HG02623 (cell line): ENCODE data around the gene PPP1R1B.

Source experiments
- ATAC-seq: cut with Tn5 transposase; IDR thresholded peaks from one replicate; pipeline ENCODE4 v1.9.1; 2021; ENCODE audit warnings: moderate library complexity; ENCODE audit not compliant: unreplicated experiment

The PPP1R1B gene

DNA sequence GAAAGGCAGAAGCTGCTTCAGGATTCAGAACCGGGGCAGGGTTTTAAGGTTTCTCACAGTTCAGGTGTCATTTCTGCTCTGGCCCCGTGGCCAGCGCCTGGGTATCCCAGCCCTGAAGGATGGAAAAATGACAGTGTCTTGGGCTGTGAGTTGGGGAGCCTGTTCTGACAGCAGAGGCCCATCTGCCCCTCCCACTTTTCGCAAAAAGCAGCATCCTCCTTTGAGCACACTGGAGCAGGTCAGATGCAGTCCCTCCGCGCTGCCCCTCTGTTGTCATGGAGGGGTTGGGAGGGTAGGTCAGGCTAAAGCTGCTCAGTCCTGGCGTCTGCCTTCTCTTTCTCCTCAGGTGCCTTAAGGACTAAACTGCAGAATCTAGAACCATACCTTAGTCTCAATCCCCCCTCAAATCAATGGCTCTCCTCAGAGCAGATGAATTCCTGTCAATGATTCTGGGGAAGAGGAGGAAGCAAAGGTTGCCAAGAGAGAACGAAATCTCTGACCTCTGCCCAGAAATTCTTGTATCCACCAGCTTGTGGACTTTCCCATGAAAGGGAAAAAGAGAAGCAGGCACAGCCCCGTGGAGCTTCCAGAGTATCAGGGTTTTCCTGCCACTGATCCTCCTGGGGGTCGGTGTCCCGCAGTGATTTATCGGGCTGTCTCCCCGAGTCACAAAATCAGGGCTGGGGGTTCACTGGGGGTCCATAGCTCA is 26.3 kb upstream of the PPP1R1B start:
- ATAC-seq: no peak

- ATAC-seq: no peak
These were observed 25.7 kb upstream of the PPP1R1B start for GRCh38 chr17:39600997-39601597.

DNA sequence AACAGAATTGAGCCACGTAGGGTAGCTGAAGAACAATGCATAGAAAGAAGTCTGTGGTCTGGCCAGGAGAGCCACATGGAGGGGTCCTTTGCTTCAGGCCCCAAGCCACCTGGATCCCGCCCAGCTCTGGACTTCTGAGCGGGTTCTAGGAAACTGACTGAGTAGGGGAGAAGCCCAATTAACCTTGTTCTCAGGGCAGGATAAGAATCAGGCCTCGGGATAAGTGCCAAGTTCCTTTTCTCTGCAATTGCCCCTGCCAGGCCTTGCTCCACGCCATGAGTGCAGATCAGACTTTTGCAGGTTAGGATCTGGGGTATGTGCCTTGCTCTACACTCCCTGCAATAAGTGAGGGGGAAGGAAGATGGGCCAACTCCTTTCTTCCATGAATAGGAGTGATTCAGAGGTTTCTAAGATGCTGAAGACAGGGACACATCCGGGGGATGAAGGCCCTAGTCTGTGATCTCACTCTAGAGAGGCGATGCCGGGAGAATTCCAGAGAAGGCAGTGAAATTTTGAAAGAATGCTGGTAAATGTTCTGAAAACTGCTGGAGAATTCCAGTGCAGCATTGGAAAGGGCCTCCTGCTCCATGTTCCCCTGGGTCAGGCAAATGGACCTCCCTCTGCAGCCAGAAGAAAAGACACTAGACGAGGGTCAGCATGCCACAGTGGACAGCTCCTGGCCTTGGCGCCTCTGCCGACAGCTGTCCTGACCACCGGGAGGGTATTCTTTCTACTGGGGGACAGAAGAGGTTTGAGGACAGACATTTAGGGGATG is 24.8 kb upstream of the PPP1R1B start:
- ATAC-seq: no peak

- no peak for ATAC-seq
These were observed 24.0 kb upstream of the PPP1R1B start for GRCh38 chr17:39602533-39603303.

DNA sequence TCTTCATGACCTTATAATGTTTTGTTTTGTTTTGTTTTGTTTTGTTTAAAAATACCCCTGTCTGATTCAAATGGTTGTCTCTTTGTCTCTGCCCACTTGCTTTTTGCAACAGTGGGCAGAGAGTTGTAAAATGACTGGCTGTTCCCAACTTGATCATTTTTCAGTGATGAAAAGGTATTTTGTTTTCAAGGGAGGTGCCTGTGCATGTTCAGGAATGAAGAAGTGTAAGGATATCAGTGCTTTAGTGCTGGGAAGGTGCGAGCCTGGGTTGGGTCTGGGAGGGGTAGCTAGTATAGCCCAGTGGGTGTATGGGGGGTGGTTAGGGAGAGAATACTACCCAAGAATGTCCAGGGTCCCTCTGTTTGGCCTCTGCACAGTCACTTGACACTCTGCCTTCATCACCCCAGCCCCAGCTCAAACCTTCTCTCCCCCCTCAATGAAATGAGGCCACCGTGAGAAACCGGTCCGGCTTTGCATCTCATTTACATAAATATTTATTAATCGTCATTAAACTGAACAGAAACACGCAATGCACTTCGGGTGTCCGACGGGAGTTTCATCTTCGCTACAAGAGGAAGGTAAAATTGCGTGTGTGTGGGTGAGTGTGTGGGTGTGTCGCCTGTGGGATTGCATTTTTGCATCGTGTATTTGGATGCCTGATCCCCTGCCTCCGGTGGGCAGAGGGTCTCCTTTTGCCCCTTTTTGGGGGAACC is 23.3 kb upstream of the PPP1R1B start:
- no peak for ATAC-seq

GRCh38 chr17:39604911-39605491 is 21.8 kb upstream of the PPP1R1B start:
- no peak for ATAC-seq

GRCh38 chr17:39605492-39606433 is 21.0 kb upstream of the PPP1R1B start:
- ATAC-seq: no peak

DNA sequence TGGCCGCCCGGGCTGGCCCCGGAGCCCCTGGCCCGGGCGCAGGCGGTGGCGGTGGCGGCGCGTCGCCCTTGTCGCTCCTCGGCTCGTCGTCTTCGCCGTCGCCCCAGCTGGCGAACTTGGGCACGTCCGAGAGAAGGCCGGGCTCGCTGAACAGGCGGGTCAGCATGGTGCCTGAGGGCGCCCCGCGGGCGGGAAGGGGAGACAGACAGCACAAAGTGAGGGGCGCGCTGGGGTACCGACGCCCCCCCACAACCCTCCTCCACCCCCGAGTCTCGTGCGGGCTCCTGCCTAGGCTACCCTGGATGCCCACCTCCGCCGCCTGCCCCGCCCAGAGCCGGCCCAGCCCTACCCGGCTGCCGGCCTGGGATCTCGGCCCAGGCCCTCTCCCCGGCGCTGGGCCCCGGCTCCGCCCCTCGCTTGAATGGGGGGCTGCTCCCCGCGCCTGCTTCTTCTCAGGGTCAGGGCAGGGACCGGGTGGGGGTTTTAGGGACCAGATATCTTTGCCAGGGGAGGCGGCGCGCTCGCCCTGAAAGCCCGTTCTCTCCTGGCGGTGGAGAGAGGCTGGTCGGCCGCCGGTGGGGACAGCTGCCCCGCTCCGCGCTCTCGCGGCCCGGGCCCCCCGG is 20.2 kb upstream of the PPP1R1B start:
- ATAC-seq: no peak

DNA sequence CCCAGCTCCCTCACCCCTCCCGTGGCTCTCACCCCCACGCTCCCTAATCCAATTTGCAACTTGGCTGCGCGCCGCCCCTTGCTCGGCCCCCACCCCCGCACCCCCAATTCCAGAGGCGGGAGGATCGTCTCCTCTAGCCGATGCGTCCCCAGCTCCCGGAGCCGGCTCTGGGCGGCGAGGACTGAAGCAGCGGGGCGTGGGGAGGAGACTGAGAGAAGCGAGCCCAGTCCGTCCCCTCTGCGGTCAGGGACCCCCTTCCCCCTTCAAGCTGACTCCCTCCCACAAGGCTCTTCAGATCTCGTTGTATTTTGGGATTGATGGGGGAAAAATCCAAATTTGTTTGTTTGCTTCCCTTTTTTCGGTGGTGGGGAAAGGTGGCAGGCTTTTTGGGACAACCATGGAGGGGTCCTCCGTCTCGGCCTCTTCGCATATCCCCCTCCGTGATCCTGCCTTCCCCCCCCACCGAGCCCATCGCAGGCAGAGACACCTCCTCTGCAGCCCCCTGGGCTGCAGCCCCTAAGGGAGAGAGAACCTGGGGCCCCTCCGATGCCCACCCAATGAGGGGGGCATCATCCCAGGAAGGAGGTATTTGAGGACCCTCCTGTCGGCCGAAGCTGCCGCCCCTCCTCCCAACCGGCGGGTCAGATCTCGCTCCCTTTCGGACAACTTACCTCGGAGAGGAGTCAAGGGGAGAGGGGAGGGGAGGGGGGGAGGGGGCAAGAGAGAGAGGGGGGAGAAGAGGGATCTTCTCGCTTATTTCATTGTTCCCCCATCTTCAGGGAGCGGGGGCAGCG is 19.5 kb upstream of the PPP1R1B start:
- no peak for ATAC-seq

GRCh38 chr17:39607851-39608130 is 19.0 kb upstream of the PPP1R1B start, which contains the start of gene NEUROD2:
TSS of gene NEUROD2 (minus strand) at chr17:39607920. CDS start at chr17:39606599, 1,321 bp downstream.
- ATAC-seq: no peak

- ATAC-seq: no peak
These were observed 18.4 kb upstream of the PPP1R1B start for GRCh38 chr17:39608142-39608981.

- ATAC-seq: no peak
These were observed 17.2 kb upstream of the PPP1R1B start for GRCh38 chr17:39609416-39610025.

DNA sequence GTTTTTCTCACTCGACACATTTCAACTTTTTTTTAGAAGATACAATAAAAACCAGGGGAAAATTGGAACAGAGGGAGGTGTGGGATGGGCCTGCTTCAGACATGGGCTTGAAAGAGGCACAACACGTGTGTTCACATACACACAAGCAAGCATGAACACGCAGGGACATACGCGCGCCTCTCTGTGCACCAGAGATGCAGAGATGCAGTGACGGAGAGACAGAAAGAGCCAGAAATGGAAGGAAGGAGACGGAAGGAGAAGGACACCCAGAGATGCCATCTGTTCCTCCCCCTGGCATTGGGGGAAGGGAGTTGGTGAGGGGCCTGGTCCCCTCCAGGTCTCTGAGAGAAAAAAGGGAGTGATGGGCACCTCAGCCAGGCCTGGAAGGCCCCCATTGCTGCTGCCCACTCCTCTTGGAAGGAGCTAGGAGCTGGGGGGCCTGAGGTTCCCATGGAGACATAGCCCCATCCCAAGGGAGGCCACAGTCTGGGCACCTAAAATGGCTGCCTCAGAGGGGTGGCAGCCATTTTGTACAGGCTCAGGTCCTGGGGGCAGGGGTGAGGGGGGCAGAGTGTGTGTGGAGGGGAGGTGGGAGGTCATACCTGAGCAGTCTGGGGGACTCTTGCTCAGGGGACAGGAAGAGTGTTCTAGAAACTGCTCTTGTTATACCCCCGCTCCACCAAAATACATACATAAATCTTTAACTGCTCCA is 15.2 kb upstream of the PPP1R1B start:
- no peak for ATAC-seq

DNA sequence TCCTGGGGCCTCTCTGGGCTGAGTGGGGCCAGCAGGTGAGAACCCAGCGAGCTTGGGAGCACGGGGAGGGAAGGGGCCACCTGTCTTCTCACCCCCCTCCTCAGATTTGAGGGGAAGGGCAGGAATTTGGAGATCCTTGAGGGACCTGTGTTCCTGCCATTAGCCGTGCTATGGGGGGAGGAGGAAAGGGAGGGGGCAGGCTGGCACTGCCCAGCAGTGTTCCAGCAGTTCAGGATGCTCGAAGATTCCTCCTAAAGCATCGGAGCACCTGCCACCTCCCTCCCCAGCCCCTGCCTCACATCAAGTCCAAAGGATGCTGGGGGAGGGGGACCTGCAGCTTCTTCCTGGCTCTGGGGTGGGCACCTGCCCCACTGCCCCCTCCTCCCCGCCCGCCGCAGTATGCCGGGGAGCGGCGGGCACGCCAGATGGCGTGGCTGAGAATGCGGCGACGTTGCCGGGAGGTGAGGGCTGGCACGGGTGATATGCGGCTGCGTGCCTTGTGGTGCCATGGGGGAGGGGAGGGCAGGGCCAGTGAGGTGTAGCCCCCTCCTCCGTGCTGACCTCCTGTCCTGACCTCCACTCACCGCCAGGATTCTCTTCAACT is 14.4 kb upstream of the PPP1R1B start:
- no peak for ATAC-seq

DNA sequence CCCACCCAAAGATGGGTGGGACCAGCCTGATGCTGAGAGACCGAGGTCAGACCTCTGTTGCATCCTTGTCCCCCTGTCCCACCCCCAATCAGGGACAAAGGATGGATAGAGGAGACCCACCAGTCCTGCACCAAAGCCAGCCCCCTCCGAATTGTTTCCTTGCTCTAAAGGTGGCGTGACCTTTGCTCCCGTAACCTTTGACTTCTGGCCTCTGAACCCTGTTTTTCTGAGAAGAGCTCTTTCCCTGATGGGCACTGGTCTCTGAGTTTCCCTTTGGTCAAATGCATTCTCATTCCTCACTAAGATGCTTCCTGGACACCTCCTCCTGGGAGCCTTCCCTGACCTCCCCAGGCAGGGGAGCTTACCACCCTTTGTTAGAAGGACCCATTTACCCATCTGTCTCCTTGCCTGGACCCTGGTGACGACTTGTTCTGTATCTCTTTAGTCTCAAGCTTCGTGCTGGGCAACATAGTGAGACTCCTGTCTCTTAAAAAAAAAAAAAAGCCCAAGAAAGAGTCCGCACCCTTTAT is 13.8 kb upstream of the PPP1R1B start:
- ATAC-seq: no peak
